Panc1 (cell line): Measurements from ENCODE around the gene E4F1. TPM values are rescaled to one million over a fixed set of nuclear protein-coding genes. Genes with fewer than 3 reads are reported as not detected.

Experiments
- ATAC-seq: fragments of 200-7000 bp; cut with Tn5 transposase; 2 replicates; pipeline ENCODE4 v1.9.1; 2020; ENCODE audit warnings: mild to moderate bottlenecking, moderate library complexity
- BruUV-seq: library from RNA; stranded (reverse); fragments of 400-500 nt; replicated peaks from 2 replicates; lab custom pipeline; 2021; lab: Mats Ljungman, UMichigan
- CTCF ChIA-PET: fragments of 300-600 bp; sonication (Branson Sonifier 250); formaldehyde crosslinking; loops from one replicate; lab custom pipeline; 2022; ENCODE audit warnings: antibody characterized with exemption; lab: Charles Lee
- POLR2A ChIA-PET: fragments of 300-600 bp; sonication (Branson Sonifier 250); formaldehyde crosslinking; loops from one replicate; lab custom pipeline; 2022; ENCODE audit warnings: antibody characterized with exemption; lab: Charles Lee
- DNase-seq: peaks from one replicate; pipeline ENCODE4 v3.0.0-alpha.2; 2010; ENCODE audit warnings: low read depth, low spot score
- H3K27ac ChIP-seq: 2 replicates; pipeline ENCODE4 v1.5.1; 2011; ENCODE audit warnings: mild to moderate bottlenecking, low read length, inconsistent platforms
- H3K27me3 ChIP-seq: fragments of 200-500 bp; sonication (Bioruptor generic); 2 replicates; pipeline ENCODE4 v1.6.0; 2014; ENCODE audit warnings: low read length, inconsistent platforms; ENCODE audit not compliant: control insufficient read depth, insufficient read depth
- H3K36me3 ChIP-seq: fragments of 200-500 bp; sonication (Bioruptor generic); 2 replicates; pipeline ENCODE4 v1.5.1; 2014; ENCODE audit warnings: inconsistent platforms, mild to moderate bottlenecking, low read length, moderate library complexity; ENCODE audit not compliant: control insufficient read depth, insufficient read depth
- H3K4me1 ChIP-seq: 2 replicates; pipeline ENCODE4 v1.5.1; 2011; ENCODE audit warnings: inconsistent platforms, mild to moderate bottlenecking, low read length, moderate library complexity; ENCODE audit not compliant: control insufficient read depth, insufficient read depth
- H3K4me3 ChIP-seq, 2 experiments: 2 replicates each; pipeline ENCODE4 v1.5.1; 2011 to 2012; ENCODE audit warnings: low read depth in 2 of 2, low read length in 2 of 2, mild to moderate bottlenecking in 2 of 2, inconsistent platforms in 1 of 2, moderate library complexity in 1 of 2
- H3K9me3 ChIP-seq: fragments of 200-500 bp; sonication (Bioruptor generic); 2 replicates; pipeline ENCODE4 v1.5.1; 2014; ENCODE audit warnings: low read depth, mild to moderate bottlenecking, inconsistent platforms, low read length, moderate library complexity; ENCODE audit not compliant: control insufficient read depth, insufficient read depth
- POLR2AphosphoS5 ChIP-seq: IDR thresholded peaks from 2 replicates; pipeline ENCODE4 v1.6.1; 2012; ENCODE audit warnings: mild to moderate bottlenecking, low read depth, low read length, moderate library complexity
- SIN3A ChIP-seq: IDR thresholded peaks from 2 replicates; pipeline ENCODE4 v1.6.1; 2012; ENCODE audit warnings: low read depth, mild to moderate bottlenecking, low read length, moderate library complexity, borderline replicate concordance; ENCODE audit not compliant: insufficient read depth
- TCF7L2 ChIP-seq: IDR thresholded peaks from 2 replicates; pipeline ENCODE4 v1.6.1; 2011; ENCODE audit warnings: mild to moderate bottlenecking, low read depth, low read length, inconsistent platforms
- in situ Hi-C: cut with HindIII; loops from 2 replicates; pipeline ENCODE4 v1.10.0; 2016; ENCODE audit warnings: low sequenced_read_pairs, low pct_unique_long_range_greater_than_20kb
- intact Hi-C: fragments of 100-400 bp; cut with micrococcal nuclease; formaldehyde crosslinking; loops from one replicate; pipeline ENCODE4 v1.10.0; 2022; ENCODE audit not compliant: unreplicated experiment
- total RNA-seq: library from RNA; stranded (reverse); gene quantifications from one replicate; pipeline ENCODE4 v1.2.1, GENCODE V29; 2021; ENCODE audit not compliant: unreplicated experiment
- TF ChIP-seq, protein P1 (sequence below): fragments of 450-650 bp; IDR thresholded peaks from 2 replicates; pipeline ENCODE4 v1.5.1; 2017; ENCODE audit warnings: mild to moderate bottlenecking
- TF ChIP-seq, protein P2 (sequence below), 2 experiments: IDR thresholded peaks; 2 replicates each; pipeline ENCODE4 v1.6.1; 2011 to 2012; ENCODE audit warnings: low read depth in 2 of 2, control low read depth in 1 of 2, low read length in 1 of 2, mild to moderate bottlenecking in 1 of 2, moderate library complexity in 1 of 2; ENCODE audit not compliant: insufficient read depth in 1 of 2

Gene E4F1
- total RNA-seq, 1 experiment from 2014 or later, result 50.8 TPM

GRCh38 chr16:2284001-2284770 lies 60.8 kb downstream of the E4F1 start:
- H3K27me3 ChIP-seq, result no peaks in the 10 kb centered on the region
- H3K9me3 ChIP-seq, result no peaks in the 10 kb centered on the region
- BruUV-seq, result no TSS peak
- H3K36me3 ChIP-seq, result no peaks in the 10 kb centered on the region
- no peak for TF ChIP-seq SIN3A
- no peak for TF ChIP-seq POLR2AphosphoS5
- TF ChIP-seq TCF7L2, result no peak
- TF ChIP-seq, protein P1, sequence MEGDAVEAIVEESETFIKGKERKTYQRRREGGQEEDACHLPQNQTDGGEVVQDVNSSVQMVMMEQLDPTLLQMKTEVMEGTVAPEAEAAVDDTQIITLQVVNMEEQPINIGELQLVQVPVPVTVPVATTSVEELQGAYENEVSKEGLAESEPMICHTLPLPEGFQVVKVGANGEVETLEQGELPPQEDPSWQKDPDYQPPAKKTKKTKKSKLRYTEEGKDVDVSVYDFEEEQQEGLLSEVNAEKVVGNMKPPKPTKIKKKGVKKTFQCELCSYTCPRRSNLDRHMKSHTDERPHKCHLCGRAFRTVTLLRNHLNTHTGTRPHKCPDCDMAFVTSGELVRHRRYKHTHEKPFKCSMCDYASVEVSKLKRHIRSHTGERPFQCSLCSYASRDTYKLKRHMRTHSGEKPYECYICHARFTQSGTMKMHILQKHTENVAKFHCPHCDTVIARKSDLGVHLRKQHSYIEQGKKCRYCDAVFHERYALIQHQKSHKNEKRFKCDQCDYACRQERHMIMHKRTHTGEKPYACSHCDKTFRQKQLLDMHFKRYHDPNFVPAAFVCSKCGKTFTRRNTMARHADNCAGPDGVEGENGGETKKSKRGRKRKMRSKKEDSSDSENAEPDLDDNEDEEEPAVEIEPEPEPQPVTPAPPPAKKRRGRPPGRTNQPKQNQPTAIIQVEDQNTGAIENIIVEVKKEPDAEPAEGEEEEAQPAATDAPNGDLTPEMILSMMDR, result no peak
- TF ChIP-seq, protein P2, sequence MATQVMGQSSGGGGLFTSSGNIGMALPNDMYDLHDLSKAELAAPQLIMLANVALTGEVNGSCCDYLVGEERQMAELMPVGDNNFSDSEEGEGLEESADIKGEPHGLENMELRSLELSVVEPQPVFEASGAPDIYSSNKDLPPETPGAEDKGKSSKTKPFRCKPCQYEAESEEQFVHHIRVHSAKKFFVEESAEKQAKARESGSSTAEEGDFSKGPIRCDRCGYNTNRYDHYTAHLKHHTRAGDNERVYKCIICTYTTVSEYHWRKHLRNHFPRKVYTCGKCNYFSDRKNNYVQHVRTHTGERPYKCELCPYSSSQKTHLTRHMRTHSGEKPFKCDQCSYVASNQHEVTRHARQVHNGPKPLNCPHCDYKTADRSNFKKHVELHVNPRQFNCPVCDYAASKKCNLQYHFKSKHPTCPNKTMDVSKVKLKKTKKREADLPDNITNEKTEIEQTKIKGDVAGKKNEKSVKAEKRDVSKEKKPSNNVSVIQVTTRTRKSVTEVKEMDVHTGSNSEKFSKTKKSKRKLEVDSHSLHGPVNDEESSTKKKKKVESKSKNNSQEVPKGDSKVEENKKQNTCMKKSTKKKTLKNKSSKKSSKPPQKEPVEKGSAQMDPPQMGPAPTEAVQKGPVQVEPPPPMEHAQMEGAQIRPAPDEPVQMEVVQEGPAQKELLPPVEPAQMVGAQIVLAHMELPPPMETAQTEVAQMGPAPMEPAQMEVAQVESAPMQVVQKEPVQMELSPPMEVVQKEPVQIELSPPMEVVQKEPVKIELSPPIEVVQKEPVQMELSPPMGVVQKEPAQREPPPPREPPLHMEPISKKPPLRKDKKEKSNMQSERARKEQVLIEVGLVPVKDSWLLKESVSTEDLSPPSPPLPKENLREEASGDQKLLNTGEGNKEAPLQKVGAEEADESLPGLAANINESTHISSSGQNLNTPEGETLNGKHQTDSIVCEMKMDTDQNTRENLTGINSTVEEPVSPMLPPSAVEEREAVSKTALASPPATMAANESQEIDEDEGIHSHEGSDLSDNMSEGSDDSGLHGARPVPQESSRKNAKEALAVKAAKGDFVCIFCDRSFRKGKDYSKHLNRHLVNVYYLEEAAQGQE (IDR thresholded peaks at IDR 0.05; ENCODE audit: insufficient read depth in 1 of 2, low read depth in 2 of 2, low read length in 1 of 2), result no peak
- ATAC-seq (no peak), DNase-seq (no peak)
- CTCF ChIA-PET, result interaction anchor here (0.7 kb wide), 1 partner anchor 35 kb away, joined by 3 read pairs; no protein-coding TSS in a partner anchor
- in situ Hi-C loops (no loop called here), intact Hi-C loops (no loop called here)
- H3K27ac ChIP-seq, result no peak overlapping the region
- POLR2A ChIA-PET, result no interaction called here
- H3K4me1 ChIP-seq, result no peaks in the 10 kb centered on the region
- H3K4me3 ChIP-seq, result no peak overlapping the region

GRCh38 chr16:2284797-2285576 lies 61.6 kb downstream of the E4F1 start:
- in situ Hi-C loops (no loop called here), intact Hi-C loops (no loop called here)
- Histone ChIP-seq H3K27ac (no peak overlapping the region), H3K4me1 (no peaks in the 10 kb centered on the region), H3K9me3 (no peaks in the 10 kb centered on the region), H3K27me3 (no peaks in the 10 kb centered on the region), H3K4me3 (no peak overlapping the region), H3K36me3 (no peaks in the 10 kb centered on the region)
- TF ChIP-seq POLR2AphosphoS5 (no peak), TCF7L2 (no peak), SIN3A (no peak)
- TF ChIP-seq, protein P2 (IDR thresholded peaks at IDR 0.05; ENCODE audit: insufficient read depth in 1 of 2, low read depth in 2 of 2, low read length in 1 of 2), result no peak
- TF ChIP-seq, protein P1, result no peak
- ATAC-seq (no peak), DNase-seq (no peak)
- CTCF ChIA-PET, result interaction anchor here (0.7 kb wide), 1 partner anchor 34 kb away, joined by 3 read pairs; no protein-coding TSS in a partner anchor
- POLR2A ChIA-PET, result no interaction called here
- BruUV-seq, result no TSS peak
